HCT116 (cell line): ENCODE measurements around the gene PPFIA1. TPM values are rescaled to one million over a fixed set of nuclear protein-coding genes. Genes with fewer than 3 reads are reported as not detected.

Source experiments
- ATAC-seq: fragments of 200-7000 bp; cut with Tn5 transposase; 2 replicates; pipeline ENCODE4 v1.9.1; 2020; ENCODE audit warnings: mild to moderate bottlenecking, moderate library complexity
- BruUV-seq: library from RNA; stranded (reverse); fragments of 400-500 nt; replicated peaks from 2 replicates; lab custom pipeline; 2021; lab: Mats Ljungman, UMichigan
- CTCF ChIA-PET: fragments of 300-600 bp; sonication (Branson Sonifier 250); formaldehyde crosslinking; loops from one replicate; lab custom pipeline; 2021; ENCODE audit warnings: antibody characterized with exemption; lab: Charles Lee
- POLR2A ChIA-PET: fragments of 300-600, 350-600 bp; sonication (Branson Sonifier 250); formaldehyde crosslinking; loops from one replicate; lab custom pipeline; 2021; ENCODE audit warnings: antibody characterized with exemption; lab: Charles Lee
- RAD21 ChIA-PET, 2 experiments: fragments of 300-600 bp; sonication (Branson Sonifier 250); formaldehyde crosslinking; loops; one replicate each; lab custom pipeline; 2023; ENCODE audit warnings: low total read pairs in 2 of 2; ENCODE audit not compliant: uncharacterized antibody in 2 of 2, unreplicated experiment in 2 of 2, low non-redundant PET in 1 of 2; lab: Charles Lee
- DNase-seq: peaks from one replicate; pipeline ENCODE4 v3.0.0-alpha.2; 2010; ENCODE audit warnings: low read depth, low spot score
- H2AFZ ChIP-seq: fragments of 200-600 bp; shearing (Covaris generic), sonication (generic); 2 replicates; pipeline ENCODE4 v1.6.1; 2017; ENCODE audit warnings: low read depth, mixed run types, mixed read lengths, antibody characterized with exemption, low read length; ENCODE audit not compliant: poor library complexity, severe bottlenecking
- H3K27ac ChIP-seq: 2 replicates; pipeline ENCODE4 v1.5.1; 2012; ENCODE audit warnings: low read depth, low read length
- H3K27me3 ChIP-seq: fragments of 200-600 bp; sonication (generic); 2 replicates; pipeline ENCODE4 v1.6.1; 2016; ENCODE audit warnings: mixed run types, low read length, mixed read lengths; ENCODE audit not compliant: insufficient read depth
- H3K36me3 ChIP-seq, 2 experiments: fragments of 200-500 bp in 1 of 2; fragments of 200-600 bp in 1 of 2; sonication (Bioruptor generic) in 1 of 2; sonication (generic) in 1 of 2; 2 replicates each; pipeline versions ENCODE4 v1.5.1 to v1.6.1; 2014 to 2016; ENCODE audit warnings: low read length in 2 of 2, inconsistent platforms in 1 of 2, mixed read lengths in 1 of 2, mixed run types in 1 of 2; ENCODE audit not compliant: insufficient read depth in 2 of 2, control insufficient read depth in 1 of 2
- H3K4me1 ChIP-seq, 2 experiments: fragments of 200-600 bp in 1 of 2; sonication (generic) in 1 of 2; 2 replicates each; pipeline versions ENCODE4 v1.5.1 to v1.6.1; 2012 to 2017; ENCODE audit warnings: low read length in 2 of 2, inconsistent platforms in 1 of 2, mild to moderate bottlenecking in 1 of 2, mixed read lengths in 1 of 2, mixed run types in 1 of 2, moderate library complexity in 1 of 2; ENCODE audit not compliant: insufficient read depth in 2 of 2, control insufficient read depth in 1 of 2
- H3K4me2 ChIP-seq: fragments of 200-600 bp; sonication (generic); 2 replicates; pipeline ENCODE4 v1.6.1; 2017; ENCODE audit warnings: mixed run types, low read length, mixed read lengths
- H3K4me3 ChIP-seq, 2 experiments: fragments of 200-600 bp in 1 of 2; sonication (generic) in 1 of 2; replicated peaks in 1 of 2; 2 replicates each; pipeline ENCODE4 v1.5.1; 2011 to 2016; ENCODE audit warnings: low read length in 2 of 2, control low read depth in 1 of 2, low read depth in 1 of 2, mild to moderate bottlenecking in 1 of 2, mixed read lengths in 1 of 2, mixed run types in 1 of 2
- H3K79me2 ChIP-seq: fragments of 200-600 bp; sonication (generic); 2 replicates; pipeline ENCODE4 v1.6.1; 2017; ENCODE audit warnings: mild to moderate bottlenecking, mixed run types, low read length, moderate library complexity, mixed read lengths; ENCODE audit not compliant: insufficient read depth
- H3K9ac ChIP-seq: fragments of 200-600 bp; sonication (generic); 2 replicates; pipeline ENCODE4 v1.6.1; 2016; ENCODE audit warnings: low read length, mixed read lengths
- H3K9me2 ChIP-seq: fragments of 200-600 bp; sonication (generic), shearing (Covaris generic); 2 replicates; pipeline ENCODE4 v1.6.1; 2017; ENCODE audit warnings: mixed run types, mild to moderate bottlenecking, moderate library complexity; ENCODE audit not compliant: insufficient read depth
- H3K9me3 ChIP-seq, 2 experiments: fragments of 200-500 bp in 1 of 2; fragments of 200-600 bp in 1 of 2; sonication (Bioruptor generic) in 1 of 2; sonication (generic) in 1 of 2; 2 replicates each; pipeline ENCODE4 v1.6.1; 2014 to 2017; ENCODE audit warnings: low read length in 2 of 2, mixed read lengths in 2 of 2, inconsistent platforms in 1 of 2, low read depth in 1 of 2, mild to moderate bottlenecking in 1 of 2, mixed run types in 1 of 2, moderate library complexity in 1 of 2; ENCODE audit not compliant: control insufficient read depth in 1 of 2, insufficient read depth in 1 of 2
- H4K20me1 ChIP-seq: fragments of 200-600 bp; sonication (generic), shearing (Covaris generic); 2 replicates; pipeline ENCODE4 v1.6.1; 2017; ENCODE audit warnings: mixed run types, mild to moderate bottlenecking, moderate library complexity; ENCODE audit not compliant: insufficient read depth
- CBX3 ChIP-seq: IDR thresholded peaks from 2 replicates; pipeline ENCODE4 v1.6.1; 2012; ENCODE audit warnings: low read depth
- CEBPB ChIP-seq: IDR thresholded peaks from 2 replicates; pipeline ENCODE4 v1.6.1; 2012; ENCODE audit warnings: low read depth
- ELF1 ChIP-seq: IDR thresholded peaks from 2 replicates; pipeline ENCODE4 v1.6.1; 2012; ENCODE audit warnings: low read depth, borderline replicate concordance
- EZH2 ChIP-seq: fragments of 200-600 bp; sonication (generic); IDR thresholded peaks from 2 replicates; pipeline ENCODE4 v1.6.1; 2017; ENCODE audit warnings: antibody characterized with exemption, mixed run types
- JUND ChIP-seq: IDR thresholded peaks from 2 replicates; pipeline ENCODE4 v1.6.1; 2012
- RAD21 ChIP-seq: IDR thresholded peaks from 2 replicates; pipeline ENCODE4 v1.6.1; 2012; ENCODE audit warnings: low read depth, mild to moderate bottlenecking
- TCF7L2 ChIP-seq: IDR thresholded peaks from 2 replicates; pipeline ENCODE4 v1.7.0; 2011; ENCODE audit warnings: borderline replicate concordance, inconsistent platforms; ENCODE audit not compliant: insufficient read depth, insufficient read length; ENCODE audit errors: extremely low read depth
- YY1 ChIP-seq: IDR thresholded peaks from 2 replicates; pipeline ENCODE4 v1.6.1; 2011; ENCODE audit warnings: low read length, low read depth, moderate library complexity, mild to moderate bottlenecking; ENCODE audit not compliant: insufficient replicate concordance; ENCODE audit errors: extremely low read depth
- ZFX ChIP-seq: fragments of 450-650 bp; IDR thresholded peaks from 2 replicates; pipeline ENCODE4 v1.6.1; 2017
- intact Hi-C: fragments of 100-400 bp; cut with micrococcal nuclease; formaldehyde crosslinking; loops from 2 replicates; pipeline ENCODE4 v1.10.0; 2022
- total RNA-seq: library from RNA; stranded (reverse); gene quantifications from one replicate; pipeline ENCODE4 v1.2.1, GENCODE V29; 2021; ENCODE audit not compliant: unreplicated experiment

PPFIA1 gene
- total RNA-seq, 1 experiment from 2014 or later: 48.6 TPM

DNA sequence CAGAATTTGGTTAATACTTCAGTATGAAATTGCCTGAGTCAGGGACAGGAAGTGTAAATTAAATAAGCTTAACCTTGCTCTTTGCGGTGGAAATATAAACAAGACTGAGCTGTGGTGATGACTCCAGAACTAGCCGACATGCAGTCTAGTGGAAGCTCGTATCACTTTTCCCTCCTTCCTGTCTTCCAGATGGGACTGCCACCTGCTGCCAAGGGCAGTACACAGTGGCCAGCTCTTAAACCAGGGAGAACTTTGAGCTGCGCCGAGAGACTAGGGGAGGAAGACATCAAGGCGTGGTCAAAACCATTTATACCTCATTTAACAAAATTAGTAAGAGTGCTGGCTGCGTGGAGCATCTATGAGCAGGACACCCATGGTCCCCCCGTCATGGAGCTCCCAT lies 96.6 kb downstream of the PPFIA1 start:
- Histone ChIP-seq H3K9me2 (no peaks in the 10 kb centered on the region), H3K27me3 (no peaks in the 10 kb centered on the region), H3K36me3 (peaks cover 10 to 16% of the 10 kb centered on the region in 2 experiments), H3K27ac (no peak overlapping the region), H3K9me3 (peaks cover 0 to 4% of the 10 kb centered on the region in 2 experiments; a peak in 1 of 4 replicates), H3K4me2 (no peak overlapping the region), H2AFZ (no peak overlapping the region), H3K4me1 (no peaks in the 10 kb centered on the region), H3K9ac (no peak overlapping the region), H3K79me2 (peaks cover 12% of the 10 kb centered on the region; the same call in 1 of the 2 replicates), H3K4me3 (no peak overlapping the region)
- intact Hi-C loops: no loop called here
- no TSS peak for BruUV-seq
- ATAC-seq: no peak
- RAD21 ChIA-PET: no interaction called here
- CTCF ChIA-PET: no interaction called here
- no peak for DNase-seq
- no peak for TF ChIP-seq CBX3
- no peak for TF ChIP-seq YY1
- no peak for TF ChIP-seq RAD21
- TF ChIP-seq JUND: no peak
- TF ChIP-seq, all 23 proteins: peak for 0
- no peaks in the 10 kb centered on the region for H4K20me1 ChIP-seq
- POLR2A ChIA-PET: no interaction called here

DNA sequence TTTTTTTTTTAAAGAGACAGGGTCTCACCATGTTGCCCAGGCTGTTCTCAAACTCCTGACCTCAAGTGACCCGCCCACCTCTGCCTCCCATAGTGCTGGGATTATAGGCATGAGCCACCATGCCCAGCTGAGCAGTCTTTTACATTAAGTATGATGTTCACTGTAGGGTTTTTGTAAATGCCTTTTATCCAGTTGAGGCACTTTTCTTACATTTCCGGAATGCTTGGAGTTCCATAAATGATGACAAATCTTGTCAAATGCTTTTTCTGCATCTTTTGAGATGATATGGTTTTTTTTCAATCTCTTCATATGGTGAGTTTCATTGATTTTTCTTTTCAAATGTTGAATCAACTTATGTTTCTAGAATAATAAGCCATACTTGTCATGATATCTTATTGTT lies 98.5 kb downstream of the PPFIA1 start:
- Histone ChIP-seq H3K27me3 (no peaks in the 10 kb centered on the region), H3K9me2 (no peaks in the 10 kb centered on the region), H3K36me3 (peaks cover 8 to 21% of the 10 kb centered on the region in 2 experiments), H3K4me3 (no peak overlapping the region), H3K4me2 (no peak overlapping the region), H3K9ac (no peak overlapping the region), H3K4me1 (no peaks in the 10 kb centered on the region), H3K79me2 (peaks cover 12% of the 10 kb centered on the region; the same call in 1 of the 2 replicates), H3K9me3 (peaks cover 0 to 4% of the 10 kb centered on the region in 2 experiments; a peak in 1 of 4 replicates), H2AFZ (no peak overlapping the region), H3K27ac (no peak overlapping the region), H4K20me1 (no peaks in the 10 kb centered on the region)
- CTCF ChIA-PET: no interaction called here
- DNase-seq (no peak), ATAC-seq (no peak)
- RAD21 ChIA-PET: no interaction called here
- intact Hi-C loops: no loop called here
- no peak for TF ChIP-seq EZH2
- TF ChIP-seq ZFX: no peak
- no peak for TF ChIP-seq ELF1
- no peak for TF ChIP-seq CEBPB
- no peak for TF ChIP-seq YY1
- TF ChIP-seq TCF7L2: no peak
- no peak for TF ChIP-seq JUND
- POLR2A ChIA-PET: no interaction called here
- BruUV-seq: no TSS peak
